ENCODE measurements around the gene AP1S1. TPM values are rescaled to one million over a fixed set of nuclear protein-coding genes. Genes with fewer than 3 reads are reported as not detected.

The AP1S1 gene
- total and polyA plus RNA-seq, 3 donors from 2014 or later = 31.7 to 54.8 (median 46.3) TPM

DNA sequence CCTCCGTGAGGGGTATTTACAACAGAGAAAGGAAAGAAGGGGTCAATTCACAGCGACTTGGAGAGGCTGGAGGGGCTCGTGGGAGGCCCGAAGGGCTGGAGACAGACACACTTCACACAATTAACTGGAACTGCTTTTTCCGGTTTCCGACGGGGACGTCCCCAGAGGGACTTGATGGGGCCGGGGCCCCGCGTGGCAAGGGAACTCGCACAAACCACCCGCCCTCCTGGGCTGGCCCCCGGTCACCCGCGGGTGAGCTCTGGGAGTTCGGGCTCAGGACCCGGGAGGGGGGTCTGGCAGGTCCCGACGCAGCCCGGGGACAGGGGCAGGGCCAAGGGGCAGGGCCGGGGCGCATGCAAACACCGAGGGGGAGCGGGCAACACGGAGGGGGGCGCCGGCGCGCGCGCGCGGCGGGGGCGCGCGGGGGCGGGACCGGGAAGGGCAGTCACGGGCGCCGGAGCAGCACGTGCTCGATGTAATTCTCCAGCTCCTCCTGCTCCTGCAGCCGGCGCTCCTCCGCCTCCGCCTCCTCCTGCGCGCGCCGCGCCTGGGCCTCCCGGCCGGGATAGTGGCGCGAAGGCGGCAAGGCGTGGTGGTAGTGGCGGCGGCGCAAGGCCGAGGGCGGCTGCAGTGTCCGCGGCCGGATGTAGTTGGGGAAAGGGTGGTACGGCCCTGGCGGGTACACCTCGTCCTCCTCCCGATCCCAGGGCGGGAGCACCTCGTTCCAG is 8.4 kb downstream of the AP1S1 start:
- no peaks in the 10 kb centered on the region for H3K9me3 ChIP-seq
- DNase-seq = peak; percentile 59
- 4 to 6% methylated on average over 19 to 61 of the region's 74 CpGs for WGBS, 2 donors
- no peaks in the 10 kb centered on the region for H3K27me3 ChIP-seq
- intact Hi-C loops (cut with DNase I; ENCODE audit: low total_unique reads) = loop anchor here (10.0 kb wide), 1 partner anchor 122 kb away; no protein-coding TSS in a partner anchor
- H3K36me3 ChIP-seq (ENCODE audit: low read depth, missing control alignments) = no peaks in the 10 kb centered on the region
- peaks cover 17% of the 10 kb centered on the region for H3K4me1 ChIP-seq
- TF ChIP-seq POLR2A (IDR thresholded peaks at IDR 0.05) = no peak
- TF ChIP-seq, protein P1, sequence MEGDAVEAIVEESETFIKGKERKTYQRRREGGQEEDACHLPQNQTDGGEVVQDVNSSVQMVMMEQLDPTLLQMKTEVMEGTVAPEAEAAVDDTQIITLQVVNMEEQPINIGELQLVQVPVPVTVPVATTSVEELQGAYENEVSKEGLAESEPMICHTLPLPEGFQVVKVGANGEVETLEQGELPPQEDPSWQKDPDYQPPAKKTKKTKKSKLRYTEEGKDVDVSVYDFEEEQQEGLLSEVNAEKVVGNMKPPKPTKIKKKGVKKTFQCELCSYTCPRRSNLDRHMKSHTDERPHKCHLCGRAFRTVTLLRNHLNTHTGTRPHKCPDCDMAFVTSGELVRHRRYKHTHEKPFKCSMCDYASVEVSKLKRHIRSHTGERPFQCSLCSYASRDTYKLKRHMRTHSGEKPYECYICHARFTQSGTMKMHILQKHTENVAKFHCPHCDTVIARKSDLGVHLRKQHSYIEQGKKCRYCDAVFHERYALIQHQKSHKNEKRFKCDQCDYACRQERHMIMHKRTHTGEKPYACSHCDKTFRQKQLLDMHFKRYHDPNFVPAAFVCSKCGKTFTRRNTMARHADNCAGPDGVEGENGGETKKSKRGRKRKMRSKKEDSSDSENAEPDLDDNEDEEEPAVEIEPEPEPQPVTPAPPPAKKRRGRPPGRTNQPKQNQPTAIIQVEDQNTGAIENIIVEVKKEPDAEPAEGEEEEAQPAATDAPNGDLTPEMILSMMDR (IDR thresholded peaks at IDR 0.05) = no peak
- H3K4me3 ChIP-seq = peak overlapping the region; percentile 26 to 45
- H3K27ac ChIP-seq = no peak overlapping the region

DNA sequence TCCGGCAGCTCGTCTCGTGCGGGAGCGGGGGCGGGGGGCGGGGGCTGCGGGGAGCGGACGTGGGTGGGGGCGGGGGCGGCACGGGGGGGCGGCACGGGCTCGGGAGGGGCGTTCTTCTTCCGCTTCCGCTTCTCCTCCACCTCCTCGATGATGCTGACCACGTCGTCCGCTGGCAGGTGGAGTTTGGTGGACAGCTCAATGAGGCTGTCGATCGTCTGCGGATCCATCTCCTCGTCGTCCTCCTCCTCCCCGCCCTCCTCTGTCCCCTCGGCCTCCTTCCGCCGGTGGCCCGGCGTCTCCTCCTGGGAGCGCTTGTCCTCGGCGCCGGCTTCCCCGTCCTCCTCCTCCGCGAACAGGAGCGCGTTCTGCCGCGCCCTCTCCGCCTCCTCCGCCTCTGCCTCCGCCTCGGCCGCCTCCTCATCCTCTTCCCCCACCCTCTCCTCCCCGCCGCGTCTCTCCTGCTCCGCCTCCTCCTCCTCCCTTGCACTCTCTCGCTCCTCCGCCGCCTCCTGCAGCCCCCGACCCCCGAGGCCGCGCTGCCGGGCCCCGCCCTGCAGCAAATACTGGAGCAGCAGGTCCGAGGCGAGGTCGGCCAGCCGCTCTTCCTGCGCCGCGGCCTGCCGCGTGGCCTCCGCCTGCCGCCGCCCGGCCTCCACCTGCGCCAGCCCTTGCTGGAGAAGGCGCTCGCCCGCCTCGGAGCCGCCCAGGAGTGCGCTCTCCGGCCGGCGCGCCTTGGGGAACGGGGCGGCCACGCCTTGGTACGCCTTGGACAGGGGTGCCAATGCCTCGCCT is 9.2 kb downstream of the AP1S1 start:
- TF ChIP-seq, protein P1 (IDR thresholded peaks at IDR 0.05) = no peak
- TF ChIP-seq POLR2A (IDR thresholded peaks at IDR 0.05) = no peak
- Histone ChIP-seq H3K27ac (no peak overlapping the region), H3K36me3 (ENCODE audit: low read depth, missing control alignments) (no peaks in the 10 kb centered on the region), H3K4me1 (peaks cover 17% of the 10 kb centered on the region), H3K4me3 (peak overlapping the region; percentile 26 to 45), H3K27me3 (no peaks in the 10 kb centered on the region), H3K9me3 (no peaks in the 10 kb centered on the region)
- intact Hi-C loops (cut with DNase I; ENCODE audit: low total_unique reads) = loop anchor here (10.0 kb wide), 1 partner anchor 121 kb away; no protein-coding TSS in a partner anchor
- WGBS, 2 donors = 1% methylated on average over 69 to 88 of the region's 92 CpGs
- peak; percentile 54 for DNase-seq

DNA sequence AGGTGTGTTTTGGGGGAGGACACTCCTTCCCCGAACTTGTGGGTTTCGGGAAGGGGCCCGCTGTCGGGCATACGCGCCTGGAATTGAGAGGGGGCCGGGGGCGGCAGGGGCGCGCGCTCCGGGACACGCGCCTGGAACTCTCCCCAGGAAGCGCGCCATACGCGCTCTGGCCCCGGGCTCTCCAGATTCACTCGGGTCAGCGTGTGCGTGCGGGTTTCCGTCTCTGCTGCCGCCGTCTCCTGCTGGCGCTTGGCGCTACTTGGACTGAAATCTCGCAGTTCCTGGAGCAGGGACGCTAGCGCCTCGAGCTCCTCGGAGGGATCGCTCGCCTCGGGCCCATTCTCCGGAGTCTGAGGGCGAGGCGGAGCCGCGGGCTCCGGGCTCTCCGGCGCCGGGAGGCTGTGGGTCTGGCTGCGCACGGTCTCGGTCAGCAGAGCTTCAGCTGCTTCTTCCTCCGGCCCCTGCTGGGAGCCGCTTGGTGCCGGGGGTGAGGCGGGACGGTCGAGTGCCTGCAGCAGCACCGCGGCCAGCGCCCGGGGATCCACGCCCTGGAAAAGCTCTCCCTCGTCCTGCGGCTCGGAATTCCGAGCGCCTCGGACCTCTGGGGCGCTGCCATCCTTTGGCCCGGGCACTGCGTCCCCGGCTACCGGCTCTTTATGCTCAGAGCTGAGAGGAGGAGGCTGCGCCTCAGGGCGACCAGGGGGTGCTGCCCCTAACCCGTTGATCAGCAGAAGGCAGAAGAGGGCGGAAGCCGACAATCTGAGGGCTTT is 10.0 kb downstream of the AP1S1 start:
- H3K27me3 ChIP-seq = no peaks in the 10 kb centered on the region
- DNase-seq = peak; percentile 60
- H3K4me3 ChIP-seq = peak overlapping the region in 1 of 2 donors; percentile 45
- intact Hi-C loops (cut with DNase I; ENCODE audit: low total_unique reads) = loop anchor here (10.0 kb wide), 1 partner anchor 121 kb away; no protein-coding TSS in a partner anchor
- TF ChIP-seq POLR2A (IDR thresholded peaks at IDR 0.05) = no peak
- TF ChIP-seq, protein P1 (IDR thresholded peaks at IDR 0.05) = no peak
- no peaks in the 10 kb centered on the region for H3K9me3 ChIP-seq
- H3K36me3 ChIP-seq (ENCODE audit: low read depth, missing control alignments) = no peaks in the 10 kb centered on the region
- peaks cover 17% of the 10 kb centered on the region for H3K4me1 ChIP-seq
- H3K27ac ChIP-seq = no peak overlapping the region
- WGBS, 2 donors = 1 to 11% methylated on average over 5 to 49 of the region's 75 CpGs

DNA sequence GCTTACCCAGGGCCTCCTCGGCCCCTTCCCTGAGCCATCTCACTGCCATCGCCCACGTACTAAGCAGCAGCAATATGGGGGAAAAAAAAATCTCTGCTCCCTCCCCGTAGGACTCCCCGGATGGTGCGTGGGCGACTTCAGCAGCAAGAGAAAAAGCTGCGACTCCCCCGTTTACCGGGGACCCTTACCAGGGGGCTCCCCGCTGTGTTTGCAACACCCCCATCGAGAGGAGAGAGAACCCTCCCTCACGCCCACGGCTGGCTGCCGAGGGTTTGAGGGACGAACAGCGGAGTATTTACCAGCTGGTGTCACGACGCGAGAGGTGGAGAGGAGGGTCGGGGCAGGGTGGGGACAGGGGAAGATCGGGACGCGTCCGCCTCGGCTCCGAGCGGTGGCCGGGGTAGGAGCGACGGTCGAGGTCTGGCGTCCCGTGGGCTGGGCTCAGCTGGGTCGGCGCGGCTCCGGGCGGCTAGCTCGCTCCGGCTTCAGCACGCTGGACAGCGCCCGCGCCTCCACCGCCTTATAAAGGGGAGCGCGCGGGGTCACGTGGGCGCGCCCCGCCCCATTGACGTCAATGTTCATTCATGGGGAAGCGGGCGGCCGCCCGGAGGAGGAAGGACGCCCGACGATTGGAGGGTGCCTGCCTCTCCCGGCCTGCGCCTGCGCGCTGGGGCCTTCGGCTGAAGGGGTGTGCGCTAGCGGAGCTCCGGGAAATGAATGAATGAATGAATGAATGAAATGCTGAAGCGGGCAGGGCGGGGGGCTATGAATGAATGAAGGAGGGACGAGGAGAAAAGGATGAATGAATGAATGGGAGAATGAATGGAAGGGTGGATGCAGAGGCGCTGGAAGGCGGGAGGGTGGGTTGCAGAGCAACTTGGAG is 11.0 kb downstream of the AP1S1 start, which contains the start of gene VGF:
VGF (minus strand) TSS at position 495 of the 883 bp plus-strand sequence. CDS start 726 bp downstream, outside the sequence.
- Histone ChIP-seq H3K4me3 (peak within 1 kb of the TSS in 1 of 2 donors; percentile 45), H3K27ac (no peak within 1 kb of the TSS), H3K9me3 (no peaks in the 10 kb centered on the region), H3K4me1 (peaks cover 17% of the 10 kb centered on the region), H3K36me3 (ENCODE audit: low read depth, missing control alignments) (no peaks in the 10 kb centered on the region), H3K27me3 (no peaks in the 10 kb centered on the region)
- 1 to 3% methylated on average over 57 to 73 of the region's 74 CpGs for WGBS, 2 donors
- intact Hi-C loops (cut with DNase I; ENCODE audit: low total_unique reads) = loop anchor here (10.0 kb wide), 1 partner anchor 119 kb away; no protein-coding TSS in a partner anchor
- TF ChIP-seq POLR2A (IDR thresholded peaks at IDR 0.05) = no peak
- TF ChIP-seq, protein P1 (IDR thresholded peaks at IDR 0.05) = no peak
- peak; percentile 95 for DNase-seq

Data from testis (tissue), 3 donors.